HG03025 (cell line): ENCODE measurements around the gene FAM151B.

Experiments
- ATAC-seq: cut with Tn5 transposase; IDR thresholded peaks from one replicate; pipeline ENCODE4 v1.9.1; 2021; ENCODE audit warnings: mild to moderate bottlenecking, moderate library complexity; ENCODE audit not compliant: unreplicated experiment, low FRiP score

Gene FAM151B

GRCh38 chr5:80502800-80503199 is 14.9 kb downstream of the FAM151B start:
- ATAC-seq: no peak

GRCh38 chr5:80503641-80504040 is 15.7 kb downstream of the FAM151B start:
- ATAC-seq: no peak

- no peak for ATAC-seq
Measured at GRCh38 chr5:80504833-80505232, 16.9 kb downstream of the FAM151B start.

- no peak for ATAC-seq
Measured at GRCh38 chr5:80507663-80508062, 19.8 kb downstream of the FAM151B start.

- no peak for ATAC-seq
Measured at GRCh38 chr5:80508844-80509243, 20.9 kb downstream of the FAM151B start.

- ATAC-seq: no peak
Measured at GRCh38 chr5:80509362-80509761, 21.5 kb downstream of the FAM151B start.

GRCh38 chr5:80516826-80517225 is 28.9 kb downstream of the FAM151B start:
- no peak for ATAC-seq

GRCh38 chr5:80540691-80541090 is 52.8 kb downstream of the FAM151B start:
- ATAC-seq: no peak

- ATAC-seq: no peak
Measured at GRCh38 chr5:80541392-80541791, 53.5 kb downstream of the FAM151B start.

GRCh38 chr5:80554646-80555045 is 66.7 kb downstream of the FAM151B start:
- no peak for ATAC-seq

GRCh38 chr5:80555099-80555498 is 67.2 kb downstream of the FAM151B start:
- no peak for ATAC-seq

GRCh38 chr5:80559244-80559643 is 71.3 kb downstream of the FAM151B start:
- ATAC-seq: no peak

- ATAC-seq: no peak
Measured at GRCh38 chr5:80565330-80565729, 77.4 kb downstream of the FAM151B start.

GRCh38 chr5:80566711-80567259 is 78.9 kb downstream of the FAM151B start:
- ATAC-seq: no peak

GRCh38 chr5:80568251-80568650 is 80.4 kb downstream of the FAM151B start:
- no peak for ATAC-seq

- no peak for ATAC-seq
Measured at GRCh38 chr5:80569086-80569960, 81.4 kb downstream of the FAM151B start.

GRCh38 chr5:80569961-80570786 is 82.3 kb downstream of the FAM151B start, which contains the start of gene ANKRD34B:
Gene ANKRD34B, minus strand, starts transcription at chr5:80570280. Its CDS starts 10,261 bp downstream, at chr5:80560019.
- no peak for ATAC-seq

- no peak for ATAC-seq
Measured at GRCh38 chr5:80573062-80573461, 85.2 kb downstream of the FAM151B start.

GRCh38 chr5:80576383-80576782 is 88.5 kb downstream of the FAM151B start:
- no peak for ATAC-seq

- ATAC-seq: no peak
Measured at GRCh38 chr5:80577707-80578106, 89.8 kb downstream of the FAM151B start.

GRCh38 chr5:80579050-80579449 is 91.2 kb downstream of the FAM151B start:
- no peak for ATAC-seq
